ENCODE data around the gene NLGN1.

DNA sequence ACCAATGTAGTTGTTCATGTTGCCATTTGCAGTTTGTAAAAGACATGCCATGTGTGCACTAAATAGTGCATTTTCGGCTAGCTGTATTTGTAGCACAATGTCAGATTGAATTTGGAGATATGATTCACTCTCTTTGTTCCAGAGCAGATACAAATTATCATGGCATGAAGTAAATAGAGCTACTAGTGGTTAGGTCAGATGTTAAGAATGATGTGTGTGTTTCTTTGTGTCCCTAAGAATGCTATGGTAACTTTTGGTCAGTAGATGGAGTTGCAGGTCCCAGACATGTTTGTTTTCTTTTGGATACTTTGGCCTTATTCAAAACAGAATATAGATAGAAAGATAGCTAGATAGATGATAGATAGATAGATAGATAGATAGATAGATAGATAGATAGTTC, 595.8 kb downstream of the NLGN1 start:
- TF ChIP-seq CTCF (IDR thresholded peaks at IDR 0.05), result peak in 1 of 6 experiments; percentile 7
- no peak for TF ChIP-seq POLR2A (IDR thresholded peaks at IDR 0.05)
